ENCODE data around the gene KCNMA1.

GRCh38 chr10:76906256-76906655, 731.4 kb downstream of the KCNMA1 start:
- TF ChIP-seq CTCF (IDR thresholded peaks at IDR 0.05) (no peak), POLR2A (IDR thresholded peaks at IDR 0.05) (no peak), POLR2AphosphoS5 (IDR thresholded peaks at IDR 0.05) (no peak), EP300 (IDR thresholded peaks at IDR 0.05) (no peak)
